ENCODE data around the gene PRCP. TPM values are rescaled to one million over a fixed set of nuclear protein-coding genes. Genes with fewer than 3 reads are reported as not detected.

Gene PRCP
- total RNA-seq, 1 experiment from 2014 or later = 46.4 TPM

DNA sequence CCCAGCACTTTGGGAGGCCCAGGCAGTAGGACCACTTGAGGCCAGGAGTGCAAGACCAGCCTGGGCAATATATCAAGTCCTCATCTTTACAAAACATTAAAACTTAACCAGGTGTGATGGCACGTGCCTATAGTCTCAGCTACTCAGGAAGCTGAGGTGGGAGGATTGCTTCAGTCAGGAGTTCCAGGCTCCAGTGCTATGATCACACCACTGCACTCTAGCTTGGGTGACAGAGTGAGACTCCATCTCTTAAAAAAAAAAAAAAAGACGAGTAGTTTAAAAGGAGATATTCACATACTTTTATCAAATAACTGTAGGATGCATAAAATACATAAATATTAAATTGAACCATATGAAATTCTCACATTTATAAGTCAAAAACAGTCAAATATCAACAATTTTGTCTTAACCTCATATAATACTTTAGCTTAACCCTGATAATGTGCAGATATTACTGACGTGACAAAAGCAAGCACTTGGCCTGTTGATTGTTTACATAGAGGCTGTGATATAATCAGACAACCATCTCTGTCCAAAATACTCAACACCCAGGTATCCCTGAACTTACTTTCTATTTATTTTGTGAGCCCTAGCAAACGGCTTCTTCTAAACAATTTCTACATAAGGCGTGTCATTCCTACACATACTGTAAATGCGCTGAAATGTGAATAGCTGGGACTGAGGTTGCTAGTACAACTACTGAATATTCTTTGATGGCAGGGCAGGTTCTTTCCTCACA is 57.0 kb downstream of the PRCP start:
- Histone ChIP-seq H3K36me3 (replicated peaks; ENCODE audit: control insufficient read depth, insufficient read depth, low read length) (no peaks in the 10 kb centered on the region; the same call in none of the 2 replicates), H3K4me3 (ENCODE audit: insufficient read depth, low read depth, low read length) (no peak overlapping the region), H3K27me3 (ENCODE audit: control insufficient read depth, insufficient read depth, low read length) (no peaks in the 10 kb centered on the region)
- DNase-seq = no peak

DNA sequence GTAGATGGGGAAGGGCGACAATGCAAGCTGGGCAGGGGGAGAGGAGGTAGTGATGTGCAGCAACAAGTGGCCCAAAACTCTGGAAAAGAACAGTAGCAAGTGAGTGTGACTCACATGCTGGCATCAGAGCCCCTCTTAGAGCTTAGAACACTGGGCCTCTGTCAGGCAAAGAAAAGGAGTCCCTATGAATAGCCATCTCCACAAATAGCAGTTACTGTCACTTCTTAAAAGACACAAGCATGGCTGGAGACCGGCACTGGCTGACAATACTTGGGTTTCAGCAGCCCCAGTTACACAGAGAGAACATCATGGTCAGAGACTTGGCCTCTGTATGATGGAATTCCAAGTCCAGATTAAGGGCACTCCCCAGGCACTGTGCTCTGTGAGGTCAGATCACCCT is 58.2 kb downstream of the PRCP start:
- Histone ChIP-seq H3K36me3 (replicated peaks; ENCODE audit: control insufficient read depth, insufficient read depth, low read length) (no peaks in the 10 kb centered on the region; the same call in none of the 2 replicates), H3K27me3 (ENCODE audit: control insufficient read depth, insufficient read depth, low read length) (no peaks in the 10 kb centered on the region), H3K4me3 (ENCODE audit: insufficient read depth, low read depth, low read length) (no peak overlapping the region)
- no peak for DNase-seq

DNA sequence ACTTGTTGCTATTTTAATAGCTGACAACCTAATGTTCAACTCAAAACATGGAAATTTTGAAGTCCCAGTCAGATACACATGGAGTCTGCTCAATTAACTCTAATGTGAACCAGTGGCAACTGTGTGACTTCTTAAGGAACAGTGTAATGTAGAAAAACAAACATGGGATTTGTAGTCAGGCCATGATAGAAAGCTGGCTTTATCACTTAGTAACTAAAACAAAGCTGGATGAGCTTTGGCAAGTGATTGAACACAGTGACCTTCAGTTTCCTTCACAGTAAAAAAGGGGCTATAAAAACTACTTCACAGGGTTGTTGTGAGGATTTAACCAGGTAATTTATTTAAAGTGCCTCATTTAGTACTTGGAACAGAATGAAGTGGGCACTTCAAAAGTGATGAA is 62.6 kb downstream of the PRCP start:
- H3K36me3 ChIP-seq (replicated peaks; ENCODE audit: control insufficient read depth, insufficient read depth, low read length) = no peaks in the 10 kb centered on the region; the same call in 1 of the 2 replicates
- H3K4me3 ChIP-seq (ENCODE audit: insufficient read depth, low read depth, low read length) = no peak overlapping the region
- no peaks in the 10 kb centered on the region for H3K27me3 ChIP-seq (ENCODE audit: control insufficient read depth, insufficient read depth, low read length)

DNA sequence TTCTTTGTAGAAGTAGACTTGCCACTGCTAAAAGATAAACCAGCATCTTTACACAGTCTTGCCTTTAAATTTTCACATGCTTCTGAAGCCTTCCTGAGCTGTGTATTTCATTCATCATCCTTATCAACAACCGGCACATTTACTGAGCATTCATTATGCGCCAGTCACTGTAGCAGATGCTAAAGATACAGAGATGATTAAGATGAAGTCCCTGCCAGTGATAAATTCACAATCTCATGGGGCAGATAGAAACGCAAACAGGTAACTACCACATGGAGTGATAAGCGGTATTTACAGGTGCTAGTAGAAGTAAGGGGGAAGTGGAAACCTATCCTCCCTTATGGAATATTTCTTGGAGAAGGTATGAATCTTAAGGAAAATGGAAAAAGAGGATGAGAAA is 67.2 kb downstream of the PRCP start:
- no peak for DNase-seq
- no peaks in the 10 kb centered on the region for H3K27me3 ChIP-seq (ENCODE audit: control insufficient read depth, insufficient read depth, low read length)

More for the DNA sequence above, 62.6 kb downstream of the PRCP start:
- DNase-seq = no peak

GRCh38 chr11:82831364-82831763 is 68.9 kb downstream of the PRCP start:
- Histone ChIP-seq H3K36me3 (replicated peaks; ENCODE audit: control insufficient read depth, insufficient read depth, low read length) (no peaks in the 10 kb centered on the region), H3K4me3 (ENCODE audit: insufficient read depth, low read depth, low read length) (no peak overlapping the region), H3K27me3 (ENCODE audit: control insufficient read depth, insufficient read depth, low read length) (no peaks in the 10 kb centered on the region)
- no peak for DNase-seq

More for the DNA sequence above, 67.2 kb downstream of the PRCP start:
- Histone ChIP-seq H3K36me3 (replicated peaks; ENCODE audit: control insufficient read depth, insufficient read depth, low read length) (no peaks in the 10 kb centered on the region), H3K4me3 (ENCODE audit: insufficient read depth, low read depth, low read length) (no peak overlapping the region)

DNA sequence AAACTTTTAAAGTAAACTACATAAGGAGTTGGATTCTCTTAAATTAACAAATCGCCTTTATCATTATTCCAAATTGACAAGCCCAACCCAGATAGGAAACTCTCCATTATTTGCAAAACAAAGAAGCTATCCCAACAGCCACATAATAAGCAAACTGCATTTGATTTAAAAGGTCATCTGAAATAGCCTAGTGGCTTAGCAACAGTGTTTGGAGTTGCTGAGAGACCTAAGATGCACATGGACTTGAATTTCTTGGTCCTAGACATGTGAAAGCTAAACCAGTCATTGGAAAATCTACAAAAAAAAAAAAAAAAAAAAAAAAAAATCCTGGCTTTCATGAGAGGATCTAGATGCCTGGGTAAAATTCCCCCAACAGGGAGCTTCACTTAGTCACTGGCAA is 69.5 kb downstream of the PRCP start:
- Histone ChIP-seq H3K27me3 (ENCODE audit: control insufficient read depth, insufficient read depth, low read length) (no peaks in the 10 kb centered on the region), H3K36me3 (replicated peaks; ENCODE audit: control insufficient read depth, insufficient read depth, low read length) (no peaks in the 10 kb centered on the region), H3K4me3 (ENCODE audit: insufficient read depth, low read depth, low read length) (no peak overlapping the region)
- DNase-seq = no peak

- Histone ChIP-seq H3K36me3 (replicated peaks; ENCODE audit: control insufficient read depth, insufficient read depth, low read length) (no peaks in the 10 kb centered on the region), H3K27me3 (ENCODE audit: control insufficient read depth, insufficient read depth, low read length) (no peaks in the 10 kb centered on the region), H3K4me3 (ENCODE audit: insufficient read depth, low read depth, low read length) (no peak overlapping the region)
- no peak for DNase-seq
Observed at GRCh38 chr11:82829101-82829500, 71.1 kb downstream of the PRCP start.

GRCh38 chr11:82828472-82828871 is 71.8 kb downstream of the PRCP start:
- no peak for DNase-seq
- H3K27me3 ChIP-seq (ENCODE audit: control insufficient read depth, insufficient read depth, low read length) = no peaks in the 10 kb centered on the region
- no peaks in the 10 kb centered on the region for H3K36me3 ChIP-seq (replicated peaks; ENCODE audit: control insufficient read depth, insufficient read depth, low read length)
- H3K4me3 ChIP-seq (ENCODE audit: insufficient read depth, low read depth, low read length) = no peak overlapping the region

DNA sequence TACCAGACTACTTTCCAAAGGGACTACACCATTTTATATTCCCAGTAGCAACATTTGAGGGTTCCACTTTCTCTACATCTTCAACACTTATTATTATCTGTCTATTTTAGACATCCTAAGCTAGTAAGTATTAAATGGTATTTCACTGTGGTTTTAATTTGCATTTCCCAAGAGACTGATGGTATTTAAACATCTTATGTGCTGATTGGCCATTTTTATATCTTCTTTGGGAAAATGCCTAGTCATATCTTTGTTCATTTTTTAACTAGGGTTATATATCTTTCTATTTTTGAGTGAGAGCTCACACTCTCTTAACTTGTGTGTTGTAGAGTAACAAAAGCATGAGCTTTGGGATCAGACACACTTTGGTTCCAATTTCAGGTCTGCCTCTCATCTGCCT is 73.7 kb downstream of the PRCP start:
- Histone ChIP-seq H3K36me3 (replicated peaks; ENCODE audit: control insufficient read depth, insufficient read depth, low read length) (no peaks in the 10 kb centered on the region), H3K4me3 (ENCODE audit: insufficient read depth, low read depth, low read length) (no peak overlapping the region), H3K27me3 (ENCODE audit: control insufficient read depth, insufficient read depth, low read length) (no peaks in the 10 kb centered on the region)
- DNase-seq = no peak

DNA sequence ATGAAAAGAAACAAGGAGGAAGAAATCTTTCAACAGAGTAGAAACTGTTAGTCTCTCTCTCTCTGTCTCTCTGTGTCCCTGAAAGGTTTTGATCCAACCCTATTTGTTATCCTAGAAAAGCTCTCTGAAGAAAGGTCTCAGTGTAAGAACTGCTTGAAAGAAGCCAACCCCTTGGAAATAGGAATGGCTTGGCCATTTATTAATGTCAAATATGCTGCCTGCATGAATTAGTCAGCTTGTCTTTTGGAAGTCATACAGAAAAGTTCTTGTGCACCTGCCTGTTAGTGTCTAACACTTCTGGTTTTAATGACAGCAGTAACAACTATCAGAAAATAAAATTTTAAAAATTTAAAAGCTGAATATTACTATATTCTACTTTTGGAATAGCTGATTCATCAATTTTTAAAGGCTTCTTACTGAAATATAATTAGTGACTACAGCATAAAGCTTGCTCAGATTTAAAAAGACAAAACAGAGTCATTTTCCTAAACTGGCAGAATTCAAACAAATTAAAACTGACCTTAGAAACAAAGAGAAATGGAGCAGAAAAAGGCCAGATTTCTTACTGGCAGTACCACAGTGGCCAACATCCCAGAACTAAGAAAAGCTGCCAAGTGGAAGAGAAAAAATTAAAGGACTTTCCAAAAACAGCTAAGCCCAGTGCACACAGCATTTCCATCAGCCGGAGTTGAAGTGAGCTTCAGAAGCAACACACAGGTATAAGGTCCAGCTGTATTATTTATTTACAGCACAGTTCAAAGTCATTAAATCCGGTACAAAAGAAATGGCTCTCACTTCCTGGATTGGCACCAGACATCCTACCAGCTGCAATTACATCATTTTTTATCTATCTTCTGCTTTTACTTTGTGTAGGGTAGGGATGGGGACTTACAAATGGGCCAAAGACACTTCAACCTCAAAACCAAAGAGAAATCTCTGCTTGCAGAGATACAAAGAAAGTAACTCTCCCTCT is 76.3 kb downstream of the PRCP start:
- Histone ChIP-seq H3K36me3 (replicated peaks; ENCODE audit: control insufficient read depth, insufficient read depth, low read length) (no peaks in the 10 kb centered on the region), H3K27me3 (ENCODE audit: control insufficient read depth, insufficient read depth, low read length) (no peaks in the 10 kb centered on the region), H3K4me3 (ENCODE audit: insufficient read depth, low read depth, low read length) (no peak overlapping the region)
- no peak for DNase-seq

DNA sequence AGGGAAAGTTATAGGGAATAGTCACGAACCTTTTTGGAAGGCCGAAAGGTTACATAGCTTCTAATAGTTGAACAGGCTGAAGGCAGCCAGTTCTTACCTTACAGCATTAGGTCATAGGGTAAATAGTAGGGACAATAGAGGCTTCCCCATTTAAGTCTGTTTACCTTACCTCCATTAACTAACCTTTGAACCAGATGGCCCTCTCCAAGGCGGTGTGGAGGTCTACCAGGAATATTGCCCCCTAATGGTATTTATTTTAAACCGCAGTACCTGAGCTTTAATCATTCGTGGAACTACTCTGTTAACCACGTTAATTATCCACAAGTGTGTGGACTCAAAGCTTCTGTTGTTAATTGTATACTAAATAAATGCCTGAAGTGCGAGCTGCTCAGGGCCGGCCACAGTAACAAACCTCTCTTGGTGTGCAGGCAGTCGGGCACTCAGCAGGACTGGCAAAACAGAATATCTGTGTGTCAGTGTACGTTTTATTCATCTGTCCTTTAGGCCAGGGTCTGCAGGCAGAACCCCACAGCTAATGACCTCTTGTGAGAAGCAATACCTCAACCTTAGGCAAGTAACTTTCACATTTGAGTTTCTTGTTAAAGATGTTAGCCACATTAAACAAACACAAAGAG is 81.7 kb downstream of the PRCP start:
- no peaks in the 10 kb centered on the region for H3K36me3 ChIP-seq (replicated peaks; ENCODE audit: control insufficient read depth, insufficient read depth, low read length)
- no peaks in the 10 kb centered on the region for H3K27me3 ChIP-seq (ENCODE audit: control insufficient read depth, insufficient read depth, low read length)
- DNase-seq = no peak

DNA sequence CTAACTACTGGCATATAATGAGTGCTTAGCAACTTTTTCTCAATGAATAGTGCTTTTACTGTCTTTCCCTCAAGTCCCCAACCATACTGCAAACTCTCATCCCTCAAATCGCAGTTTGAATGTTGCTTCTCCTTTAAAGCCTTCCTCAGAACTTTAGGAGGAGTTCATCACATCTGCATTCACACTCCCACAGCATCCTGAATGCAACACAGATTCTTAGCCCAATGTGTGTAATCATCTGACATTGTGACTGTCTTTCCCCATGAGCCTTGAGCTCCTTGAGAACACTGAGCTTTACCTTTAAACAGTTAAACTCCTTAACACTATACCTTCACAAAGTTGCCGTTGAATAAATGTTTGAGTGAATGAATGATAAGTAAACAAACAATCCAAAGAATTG is 84.8 kb downstream of the PRCP start:
- DNase-seq = no peak
- Histone ChIP-seq H3K27me3 (ENCODE audit: control insufficient read depth, insufficient read depth, low read length) (no peaks in the 10 kb centered on the region), H3K4me3 (ENCODE audit: insufficient read depth, low read depth, low read length) (no peak overlapping the region), H3K36me3 (replicated peaks; ENCODE audit: control insufficient read depth, insufficient read depth, low read length) (no peaks in the 10 kb centered on the region)

More for the DNA sequence above, 81.7 kb downstream of the PRCP start:
- no peak overlapping the region for H3K4me3 ChIP-seq (ENCODE audit: insufficient read depth, low read depth, low read length)

DNA sequence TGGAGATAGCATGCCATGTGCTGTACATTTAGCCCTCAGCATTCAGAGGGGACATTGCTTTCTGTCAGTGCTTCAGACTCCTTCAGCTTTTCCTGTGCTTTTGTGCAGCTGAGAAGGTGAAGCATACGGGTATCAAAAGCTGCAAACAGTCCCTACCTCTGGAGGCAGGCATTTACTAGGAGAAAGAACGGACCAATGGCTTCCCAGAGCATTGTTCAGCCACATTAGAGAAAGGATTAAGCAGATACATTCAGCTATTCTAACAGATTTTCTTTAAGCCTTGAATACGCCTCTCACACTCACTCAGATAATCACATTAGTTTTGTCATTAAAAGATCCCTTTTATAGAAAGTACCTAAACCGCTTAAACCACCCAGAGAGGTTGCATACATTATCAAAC is 85.9 kb downstream of the PRCP start:
- no peak for DNase-seq
- Histone ChIP-seq H3K27me3 (ENCODE audit: control insufficient read depth, insufficient read depth, low read length) (no peaks in the 10 kb centered on the region), H3K4me3 (ENCODE audit: insufficient read depth, low read depth, low read length) (no peak overlapping the region), H3K36me3 (replicated peaks; ENCODE audit: control insufficient read depth, insufficient read depth, low read length) (no peaks in the 10 kb centered on the region)

GRCh38 chr11:82811369-82811768 is 88.9 kb downstream of the PRCP start:
- H3K27me3 ChIP-seq (ENCODE audit: control insufficient read depth, insufficient read depth, low read length) = no peaks in the 10 kb centered on the region
- H3K36me3 ChIP-seq (replicated peaks; ENCODE audit: control insufficient read depth, insufficient read depth, low read length) = no peaks in the 10 kb centered on the region
- no peak overlapping the region for H3K4me3 ChIP-seq (ENCODE audit: insufficient read depth, low read depth, low read length)
- DNase-seq = no peak
